ENCODE results near the gene GATA5. TPM values are rescaled to one million over a fixed set of nuclear protein-coding genes. Genes with fewer than 3 reads are reported as not detected.

Gene GATA5
- total RNA-seq, 1 experiment from 2014 or later = 0.18 TPM

DNA sequence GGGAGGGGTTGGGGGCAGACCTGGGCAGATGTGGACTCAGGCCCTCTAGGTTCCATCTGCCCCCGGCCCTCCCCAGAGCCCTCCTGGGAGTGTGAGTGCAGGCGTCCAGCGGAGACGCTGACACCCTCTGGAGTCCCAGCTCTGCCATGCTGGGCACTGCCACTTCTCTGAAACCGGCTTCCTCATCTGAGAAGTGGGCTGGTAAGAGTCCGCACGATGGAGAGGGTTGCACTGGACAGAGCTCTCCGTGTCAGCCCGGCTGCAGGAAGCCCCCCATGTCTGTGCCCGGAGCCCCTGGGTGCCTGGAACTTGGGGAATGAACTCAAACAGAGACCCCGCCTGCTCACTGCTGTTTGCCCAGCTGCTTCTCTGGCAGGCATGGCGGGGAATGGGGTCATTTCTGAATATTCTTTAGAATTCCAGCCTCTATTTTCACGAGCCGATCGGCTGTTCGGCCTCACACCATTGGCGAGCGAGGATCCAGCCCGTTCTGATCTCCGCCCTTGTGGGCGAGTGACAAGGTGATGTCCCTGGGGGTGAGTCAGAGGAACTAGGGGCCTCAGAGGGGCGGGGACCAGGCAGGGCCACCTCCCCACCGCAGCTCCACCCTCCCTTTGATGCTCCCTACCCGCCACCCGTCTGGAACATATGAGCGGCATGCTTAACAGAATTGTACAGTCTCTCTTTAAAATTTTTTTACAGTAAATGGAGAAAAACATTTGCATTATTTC is 47.8 kb upstream of the GATA5 start:
- Histone ChIP-seq H3K79me2 (ENCODE audit: low read length) (no peaks in the 10 kb centered on the region), H3K4me1 (ENCODE audit: insufficient read depth, low read length) (peaks cover 9% of the 10 kb centered on the region), H4K20me1 (ENCODE audit: low read length) (no peaks in the 10 kb centered on the region), H3K27ac (ENCODE audit: low read length) (no peak overlapping the region), H3F3A (ENCODE audit: low read length, unreplicated experiment) (no peaks in the 10 kb centered on the region), H3K9me2 (replicated peaks; ENCODE audit: low read length) (no peaks in the 10 kb centered on the region), H2AFZ (ENCODE audit: low read length) (peak overlapping the region; percentile 39), H3K4me2 (ENCODE audit: low read length) (peak overlapping the region; percentile 60), H3K9me3 (ENCODE audit: low read length) (no peaks in the 10 kb centered on the region), H3K36me3 (ENCODE audit: low read depth, low read length) (no peaks in the 10 kb centered on the region), H3K4me3 (ENCODE audit: low read length) (peak overlapping the region; percentile 18; the same call in 1 of the 2 replicates), H3K27me3 (ENCODE audit: low read length) (no peaks in the 10 kb centered on the region; the same call in 1 of the 2 replicates), H3K9ac (ENCODE audit: low read length) (no peak overlapping the region)
- ChIA-PET POLR2A (ENCODE audit: unreplicated experiment) (no interaction called here), CTCF (no interaction called here)
- ATAC-seq (peak; percentile 95), DNase-seq (peak; percentile 67)
- BruUV-seq (replicated peaks) = no TSS peak
- intact Hi-C loops (cut with micrococcal nuclease) = no loop called here
- no peak for TF ChIP-seq EZH2phosphoT487 (IDR thresholded peaks at IDR 0.05; ENCODE audit: borderline replicate concordance, low read length)
- no peak for TF ChIP-seq EZH2 (IDR thresholded peaks at IDR 0.05; ENCODE audit: low read length, unreplicated experiment)
- TF ChIP-seq, protein P1, sequence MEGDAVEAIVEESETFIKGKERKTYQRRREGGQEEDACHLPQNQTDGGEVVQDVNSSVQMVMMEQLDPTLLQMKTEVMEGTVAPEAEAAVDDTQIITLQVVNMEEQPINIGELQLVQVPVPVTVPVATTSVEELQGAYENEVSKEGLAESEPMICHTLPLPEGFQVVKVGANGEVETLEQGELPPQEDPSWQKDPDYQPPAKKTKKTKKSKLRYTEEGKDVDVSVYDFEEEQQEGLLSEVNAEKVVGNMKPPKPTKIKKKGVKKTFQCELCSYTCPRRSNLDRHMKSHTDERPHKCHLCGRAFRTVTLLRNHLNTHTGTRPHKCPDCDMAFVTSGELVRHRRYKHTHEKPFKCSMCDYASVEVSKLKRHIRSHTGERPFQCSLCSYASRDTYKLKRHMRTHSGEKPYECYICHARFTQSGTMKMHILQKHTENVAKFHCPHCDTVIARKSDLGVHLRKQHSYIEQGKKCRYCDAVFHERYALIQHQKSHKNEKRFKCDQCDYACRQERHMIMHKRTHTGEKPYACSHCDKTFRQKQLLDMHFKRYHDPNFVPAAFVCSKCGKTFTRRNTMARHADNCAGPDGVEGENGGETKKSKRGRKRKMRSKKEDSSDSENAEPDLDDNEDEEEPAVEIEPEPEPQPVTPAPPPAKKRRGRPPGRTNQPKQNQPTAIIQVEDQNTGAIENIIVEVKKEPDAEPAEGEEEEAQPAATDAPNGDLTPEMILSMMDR (conservative IDR thresholded peaks at IDR 0.05; ENCODE audit: low read depth, low read length) = no peak

DNA sequence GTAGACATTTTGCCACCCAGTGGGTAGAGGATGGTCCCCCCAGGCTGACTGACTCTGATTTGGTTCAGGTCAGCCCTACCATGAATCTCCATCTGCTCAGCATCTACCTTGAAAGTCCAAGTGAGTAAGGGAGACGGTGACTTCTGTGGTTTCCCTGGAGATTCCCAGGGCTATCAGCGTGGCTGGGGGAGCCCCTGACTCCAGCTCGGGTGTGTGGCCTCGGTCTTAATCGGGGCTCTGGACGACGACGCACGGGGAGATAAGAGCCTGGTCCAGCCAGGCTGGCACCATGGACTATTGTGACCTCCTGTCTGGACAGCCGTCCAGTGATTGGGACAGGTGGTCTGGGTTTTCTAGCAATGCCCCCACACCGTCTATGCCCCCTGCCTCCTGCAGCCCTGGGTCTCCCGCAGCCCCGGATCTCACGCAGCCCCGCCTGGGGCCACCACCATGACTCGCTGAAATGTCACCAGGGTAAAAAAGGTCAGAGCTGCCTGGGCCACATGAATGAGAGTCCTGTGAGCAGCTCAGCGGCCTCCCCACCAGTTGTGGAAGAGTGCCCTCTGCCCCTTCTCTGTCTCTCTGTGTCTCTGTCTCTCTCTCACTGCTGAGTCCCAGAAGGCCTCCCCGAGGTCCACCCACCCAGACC is 47.1 kb upstream of the GATA5 start:
- POLR2A ChIA-PET (ENCODE audit: unreplicated experiment) = no interaction called here
- H3K79me2 ChIP-seq (ENCODE audit: low read length) = no peaks in the 10 kb centered on the region
- no peak overlapping the region for H3K4me3 ChIP-seq (ENCODE audit: low read length)
- DNase-seq (no peak), ATAC-seq (no peak)
- no peak overlapping the region for H3K27ac ChIP-seq (ENCODE audit: low read length)
- H3K4me2 ChIP-seq (ENCODE audit: low read length) = no peak overlapping the region
- no peaks in the 10 kb centered on the region for H4K20me1 ChIP-seq (ENCODE audit: low read length)
- peaks cover 9% of the 10 kb centered on the region for H3K4me1 ChIP-seq (ENCODE audit: insufficient read depth, low read length)
- H3K27me3 ChIP-seq (ENCODE audit: low read length) = no peaks in the 10 kb centered on the region; the same call in 1 of the 2 replicates
- no peak for TF ChIP-seq EZH2phosphoT487 (IDR thresholded peaks at IDR 0.05; ENCODE audit: borderline replicate concordance, low read length)
- TF ChIP-seq EZH2 (IDR thresholded peaks at IDR 0.05; ENCODE audit: low read length, unreplicated experiment) = no peak
- TF ChIP-seq, protein P1 (conservative IDR thresholded peaks at IDR 0.05; ENCODE audit: low read depth, low read length) = no peak
- H3K36me3 ChIP-seq (ENCODE audit: low read depth, low read length) = no peaks in the 10 kb centered on the region
- no peaks in the 10 kb centered on the region for H3K9me2 ChIP-seq (replicated peaks; ENCODE audit: low read length)
- no peaks in the 10 kb centered on the region for H3F3A ChIP-seq (ENCODE audit: low read length, unreplicated experiment)
- H3K9ac ChIP-seq (ENCODE audit: low read length) = no peak overlapping the region
- intact Hi-C loops (cut with micrococcal nuclease) = no loop called here
- H2AFZ ChIP-seq (ENCODE audit: low read length) = no peak overlapping the region
- CTCF ChIA-PET = no interaction called here
- BruUV-seq (replicated peaks) = no TSS peak
- H3K9me3 ChIP-seq (ENCODE audit: low read length) = no peaks in the 10 kb centered on the region

DNA sequence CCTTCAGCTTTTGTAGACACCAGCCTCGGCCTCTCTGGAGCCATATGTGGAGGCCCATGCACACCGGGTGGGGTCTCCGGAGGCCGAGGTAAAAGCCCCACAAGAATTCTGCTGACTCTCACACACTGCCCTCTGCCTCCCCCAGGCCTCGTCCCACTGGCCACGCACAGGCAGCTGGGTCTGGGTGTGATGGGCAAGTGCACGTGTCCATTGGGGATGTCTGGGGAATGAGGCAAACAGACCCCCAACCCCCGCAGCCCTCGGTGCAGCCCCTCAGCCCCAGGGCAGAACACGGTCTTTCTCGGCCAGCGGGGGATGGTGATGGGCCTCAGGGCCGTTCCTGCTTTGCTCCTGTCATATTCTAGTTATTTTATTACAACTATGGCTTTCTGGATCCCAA is 44.0 kb upstream of the GATA5 start:
- Histone ChIP-seq H3K79me2 (ENCODE audit: low read length) (no peaks in the 10 kb centered on the region), H3K4me3 (ENCODE audit: low read length) (no peak overlapping the region), H3K36me3 (ENCODE audit: low read depth, low read length) (no peaks in the 10 kb centered on the region), H3K27ac (ENCODE audit: low read length) (no peak overlapping the region), H3K9me2 (replicated peaks; ENCODE audit: low read length) (no peaks in the 10 kb centered on the region), H3K27me3 (ENCODE audit: low read length) (no peaks in the 10 kb centered on the region), H3K9me3 (ENCODE audit: low read length) (no peaks in the 10 kb centered on the region), H3F3A (ENCODE audit: low read length, unreplicated experiment) (no peaks in the 10 kb centered on the region), H3K4me2 (ENCODE audit: low read length) (no peak overlapping the region), H4K20me1 (ENCODE audit: low read length) (no peaks in the 10 kb centered on the region), H3K4me1 (ENCODE audit: insufficient read depth, low read length) (peaks cover 9% of the 10 kb centered on the region), H2AFZ (ENCODE audit: low read length) (no peak overlapping the region), H3K9ac (ENCODE audit: low read length) (no peak overlapping the region)
- intact Hi-C loops (cut with micrococcal nuclease) = no loop called here
- ATAC-seq = no peak
- TF ChIP-seq, protein P1 (conservative IDR thresholded peaks at IDR 0.05; ENCODE audit: low read depth, low read length) = no peak
- TF ChIP-seq EZH2 (IDR thresholded peaks at IDR 0.05; ENCODE audit: low read length, unreplicated experiment) (no peak), EZH2phosphoT487 (IDR thresholded peaks at IDR 0.05; ENCODE audit: borderline replicate concordance, low read length) (no peak)
- DNase-seq = no peak
- no TSS peak for BruUV-seq (replicated peaks)
- ChIA-PET POLR2A (ENCODE audit: unreplicated experiment) (no interaction called here), CTCF (no interaction called here)
